Breast epithelium (tissue), 3 donors: ENCODE data around the gene GAB4.

Experiments used
- POLR2A ChIP-seq: fragments of 450-650 bp; IDR thresholded peaks from one replicate; pipeline ENCODE4 v1.6.1; 2016; ENCODE audit warnings: antibody characterized with exemption, mild to moderate bottlenecking, moderate library complexity
- TF ChIP-seq, protein P1 (sequence below), 3 donors: fragments of 450-650 bp; IDR thresholded peaks; one replicate each; pipeline ENCODE4 v1.5.1; 2016 to 2017; ENCODE audit warnings: antibody characterized with exemption in 3 of 3, mild to moderate bottlenecking in 3 of 3, moderate library complexity in 3 of 3

DNA sequence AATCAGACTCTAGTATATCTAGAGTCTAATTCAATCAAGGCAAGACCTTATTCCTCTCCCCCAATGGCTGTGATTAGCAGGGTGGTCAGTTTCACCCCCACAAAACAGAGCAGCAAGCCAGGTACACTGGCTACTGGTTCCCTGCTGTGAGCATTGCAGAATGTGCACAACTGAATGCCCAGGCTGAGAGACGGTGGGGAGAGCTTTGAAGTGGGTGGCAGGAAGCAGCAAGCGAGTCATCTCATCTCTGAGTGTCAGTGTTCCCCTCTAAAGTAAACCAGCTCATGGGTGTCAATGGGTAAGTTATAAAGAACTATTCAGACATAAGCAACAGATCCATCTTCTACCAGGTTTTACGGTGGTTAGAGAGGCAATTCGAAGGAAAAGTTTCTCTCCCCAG, 37.6 kb downstream of the GAB4 start:
- TF ChIP-seq, protein P1, sequence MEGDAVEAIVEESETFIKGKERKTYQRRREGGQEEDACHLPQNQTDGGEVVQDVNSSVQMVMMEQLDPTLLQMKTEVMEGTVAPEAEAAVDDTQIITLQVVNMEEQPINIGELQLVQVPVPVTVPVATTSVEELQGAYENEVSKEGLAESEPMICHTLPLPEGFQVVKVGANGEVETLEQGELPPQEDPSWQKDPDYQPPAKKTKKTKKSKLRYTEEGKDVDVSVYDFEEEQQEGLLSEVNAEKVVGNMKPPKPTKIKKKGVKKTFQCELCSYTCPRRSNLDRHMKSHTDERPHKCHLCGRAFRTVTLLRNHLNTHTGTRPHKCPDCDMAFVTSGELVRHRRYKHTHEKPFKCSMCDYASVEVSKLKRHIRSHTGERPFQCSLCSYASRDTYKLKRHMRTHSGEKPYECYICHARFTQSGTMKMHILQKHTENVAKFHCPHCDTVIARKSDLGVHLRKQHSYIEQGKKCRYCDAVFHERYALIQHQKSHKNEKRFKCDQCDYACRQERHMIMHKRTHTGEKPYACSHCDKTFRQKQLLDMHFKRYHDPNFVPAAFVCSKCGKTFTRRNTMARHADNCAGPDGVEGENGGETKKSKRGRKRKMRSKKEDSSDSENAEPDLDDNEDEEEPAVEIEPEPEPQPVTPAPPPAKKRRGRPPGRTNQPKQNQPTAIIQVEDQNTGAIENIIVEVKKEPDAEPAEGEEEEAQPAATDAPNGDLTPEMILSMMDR (IDR thresholded peaks at IDR 0.05): no peak
- no peak for TF ChIP-seq POLR2A
